K562 treated with DMSO at 1 percent for 12 hours (cell line): ENCODE measurements around the gene POPDC3. TPM values are rescaled to one million over a fixed set of nuclear protein-coding genes. Genes with fewer than 3 reads are reported as not detected.

Experiments used
- total RNA-seq: library from RNA; unstranded; fragments of 300-600 nt; gene quantifications from 2 replicates; pipeline ENCODE4 v1.2.3, GENCODE V29; 2022; ENCODE audit not compliant: insufficient read depth

POPDC3 gene, protein sequence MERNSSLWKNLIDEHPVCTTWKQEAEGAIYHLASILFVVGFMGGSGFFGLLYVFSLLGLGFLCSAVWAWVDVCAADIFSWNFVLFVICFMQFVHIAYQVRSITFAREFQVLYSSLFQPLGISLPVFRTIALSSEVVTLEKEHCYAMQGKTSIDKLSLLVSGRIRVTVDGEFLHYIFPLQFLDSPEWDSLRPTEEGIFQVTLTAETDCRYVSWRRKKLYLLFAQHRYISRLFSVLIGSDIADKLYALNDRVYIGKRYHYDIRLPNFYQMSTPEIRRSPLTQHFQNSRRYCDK
- 3.1 and 7.8 TPM in 2 replicates for total RNA-seq

DNA sequence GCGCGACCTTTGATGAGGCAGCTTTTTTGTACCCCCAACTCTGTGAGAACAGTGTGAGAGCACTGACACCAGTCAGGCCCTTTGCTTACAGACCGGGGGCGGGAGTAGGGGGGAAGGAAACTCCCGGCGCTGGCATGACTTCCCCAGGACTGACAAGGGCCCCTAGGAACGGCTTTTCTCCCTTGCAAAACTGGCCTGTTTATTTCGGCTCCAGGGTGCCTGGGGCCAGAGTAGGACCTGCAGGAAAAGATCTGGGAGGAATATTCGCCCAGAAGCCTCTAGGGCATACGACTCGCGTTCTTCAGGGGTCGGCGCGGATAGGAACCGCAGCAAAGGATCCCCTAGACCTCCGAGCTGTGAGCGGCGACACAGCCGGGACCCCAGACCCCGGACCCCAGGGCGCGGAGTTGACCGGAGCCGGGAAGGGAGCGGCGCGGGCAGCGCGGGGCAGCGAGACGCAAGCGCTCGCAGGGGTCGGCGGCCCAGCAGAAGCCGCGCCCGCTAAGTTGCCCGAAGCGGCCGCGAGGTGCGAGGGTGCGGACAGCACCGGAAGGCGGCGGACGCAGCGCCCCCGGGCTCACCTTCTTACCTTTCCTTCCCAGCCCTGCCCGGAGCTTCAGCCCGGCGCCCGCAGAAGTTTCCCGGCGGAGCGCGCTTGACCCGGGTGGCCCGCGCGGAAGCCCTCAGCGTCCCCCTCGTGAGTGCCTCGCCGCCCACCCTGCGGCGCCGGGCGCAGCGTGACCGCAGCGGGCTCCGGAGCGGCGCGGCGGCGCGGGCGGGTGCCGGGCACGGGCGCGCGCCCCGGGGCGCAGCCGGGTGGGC is at the start of gene POPDC3:
Gene POPDC3 (minus strand): TSS at position 771 of the 822 bp plus-strand sequence. CDS start 18,105 bp downstream, outside the sequence.

Other genes starting within 250 kb of the POPDC3 start
- 2.8 and 11.4 TPM in 2 replicates for gene LIN28B, start 222.9 kb downstream of the POPDC3 start, total RNA-seq
- 16.6 and 38.2 TPM in 2 replicates for gene PREP, start 223.1 kb upstream of the POPDC3 start, total RNA-seq